GM12872 (cell line): Measurements from ENCODE around the gene TPP2.

Experiments used
- TF ChIP-seq, protein P1 (sequence below): IDR thresholded peaks from 3 replicates; pipeline ENCODE4 v1.5.1; 2011; ENCODE audit warnings: low read depth, mild to moderate bottlenecking, low read length, moderate library complexity; ENCODE audit not compliant: insufficient read depth

TPP2 gene

DNA sequence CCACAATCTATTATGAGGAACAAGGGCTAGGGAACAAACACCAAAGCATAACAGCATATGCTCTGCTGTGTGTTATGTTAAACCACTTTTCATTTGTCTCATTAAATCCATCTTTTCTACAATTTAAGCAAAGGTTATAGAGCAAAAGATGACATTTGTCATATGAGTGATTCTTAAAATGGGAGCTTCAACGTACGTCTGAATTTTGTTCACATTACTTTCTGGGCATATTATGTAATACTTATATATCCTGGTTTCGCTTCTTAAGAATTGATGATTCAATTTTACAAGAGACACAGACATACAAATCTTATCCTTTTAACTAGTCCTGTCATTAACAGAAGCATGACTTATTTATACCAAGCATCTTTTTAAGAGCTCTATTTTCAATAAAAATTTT lies 3.3 kb upstream of the TPP2 start:
- TF ChIP-seq, protein P1, sequence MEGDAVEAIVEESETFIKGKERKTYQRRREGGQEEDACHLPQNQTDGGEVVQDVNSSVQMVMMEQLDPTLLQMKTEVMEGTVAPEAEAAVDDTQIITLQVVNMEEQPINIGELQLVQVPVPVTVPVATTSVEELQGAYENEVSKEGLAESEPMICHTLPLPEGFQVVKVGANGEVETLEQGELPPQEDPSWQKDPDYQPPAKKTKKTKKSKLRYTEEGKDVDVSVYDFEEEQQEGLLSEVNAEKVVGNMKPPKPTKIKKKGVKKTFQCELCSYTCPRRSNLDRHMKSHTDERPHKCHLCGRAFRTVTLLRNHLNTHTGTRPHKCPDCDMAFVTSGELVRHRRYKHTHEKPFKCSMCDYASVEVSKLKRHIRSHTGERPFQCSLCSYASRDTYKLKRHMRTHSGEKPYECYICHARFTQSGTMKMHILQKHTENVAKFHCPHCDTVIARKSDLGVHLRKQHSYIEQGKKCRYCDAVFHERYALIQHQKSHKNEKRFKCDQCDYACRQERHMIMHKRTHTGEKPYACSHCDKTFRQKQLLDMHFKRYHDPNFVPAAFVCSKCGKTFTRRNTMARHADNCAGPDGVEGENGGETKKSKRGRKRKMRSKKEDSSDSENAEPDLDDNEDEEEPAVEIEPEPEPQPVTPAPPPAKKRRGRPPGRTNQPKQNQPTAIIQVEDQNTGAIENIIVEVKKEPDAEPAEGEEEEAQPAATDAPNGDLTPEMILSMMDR = no peak

DNA sequence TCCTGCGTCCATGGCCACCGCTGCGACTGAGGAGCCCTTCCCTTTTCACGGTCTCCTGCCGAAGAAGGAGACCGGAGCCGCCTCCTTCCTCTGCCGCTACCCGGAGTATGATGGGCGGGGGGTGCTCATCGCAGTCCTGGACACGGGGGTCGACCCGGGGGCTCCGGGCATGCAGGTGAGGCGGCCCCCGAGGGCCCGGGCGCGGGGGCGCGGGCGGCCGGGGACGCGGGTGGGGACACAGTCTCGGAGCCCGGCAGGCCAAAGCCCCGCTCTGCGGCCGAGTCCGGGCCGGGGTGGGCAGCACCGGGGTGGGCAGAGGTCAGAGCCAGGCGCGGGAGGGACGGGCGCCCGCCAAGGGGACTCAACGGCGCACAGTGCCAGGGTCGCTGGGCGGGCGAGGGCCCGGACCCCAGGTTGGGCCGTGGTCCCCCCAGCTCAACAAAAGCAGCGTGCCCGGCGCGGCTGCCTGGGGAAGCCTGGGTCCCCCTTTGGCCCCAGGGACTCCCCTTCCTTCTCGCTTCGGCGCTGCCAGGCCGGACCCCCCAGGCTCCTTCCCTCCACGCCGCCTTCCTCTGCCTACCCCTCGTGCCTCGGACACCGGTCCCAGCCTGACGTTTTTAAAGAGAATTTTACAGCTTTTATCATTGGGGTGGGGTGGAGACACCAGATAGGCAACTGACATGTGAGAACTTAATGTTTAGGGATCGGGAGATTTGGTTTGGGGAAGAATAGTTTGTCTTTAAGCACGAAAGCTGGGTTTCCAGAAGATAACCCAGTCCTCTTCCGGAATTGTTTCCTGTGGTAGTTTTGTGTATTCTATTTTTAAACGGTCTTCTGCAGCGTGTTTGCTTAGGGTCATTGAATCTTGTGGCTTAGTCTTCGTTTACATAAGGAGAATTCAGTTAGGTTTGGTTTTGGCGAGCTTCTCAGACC lies 509 bp downstream of the TPP2 start:
- TF ChIP-seq, protein P1 = no peak

DNA sequence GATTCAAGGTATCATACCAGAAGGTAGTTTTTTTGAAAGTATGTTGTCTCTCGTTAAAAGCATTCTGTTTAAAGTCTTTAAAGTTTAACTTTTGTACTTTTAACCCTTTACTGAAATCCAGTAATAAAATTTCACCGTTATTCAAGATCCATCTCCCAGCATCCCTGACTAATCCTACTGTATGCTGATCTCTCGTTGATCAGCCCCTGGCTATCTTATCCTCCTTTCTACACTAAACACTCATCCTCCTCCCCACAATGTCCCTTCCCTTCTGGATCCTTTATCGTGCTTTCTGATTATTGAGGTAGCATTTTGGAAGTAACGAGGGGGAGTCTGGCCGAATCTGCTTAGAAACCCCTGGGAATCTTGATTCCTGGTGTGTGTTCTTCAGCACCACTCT lies 1.3 kb downstream of the TPP2 start:
- TF ChIP-seq, protein P1 = no peak

DNA sequence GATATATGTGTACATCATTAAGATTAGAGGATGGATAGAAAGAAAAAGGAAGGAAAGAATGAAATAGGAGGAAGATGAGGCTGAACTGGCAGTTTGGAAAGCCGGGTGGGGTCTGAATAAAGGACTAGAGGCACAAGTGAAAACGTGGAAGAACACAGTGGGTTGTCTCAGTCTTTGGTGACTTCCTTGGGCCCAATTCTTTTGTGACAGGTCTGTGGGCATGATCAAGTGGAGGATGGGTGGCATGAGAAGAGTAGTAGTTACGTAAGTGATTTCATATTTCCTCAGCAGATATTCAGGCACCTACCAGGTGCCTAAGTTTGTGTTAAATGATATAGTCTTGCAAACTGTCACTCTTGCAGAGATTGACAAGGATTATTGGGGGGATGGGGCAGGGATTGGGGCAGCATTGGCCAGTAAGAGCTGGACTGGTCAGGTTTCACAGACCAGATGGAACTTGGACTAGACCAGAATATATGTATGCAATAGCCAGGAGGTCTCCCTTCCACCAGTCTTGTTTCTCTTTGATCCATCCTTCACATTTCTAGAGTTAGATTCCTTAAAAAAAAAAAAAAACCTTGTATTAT lies 2.7 kb downstream of the TPP2 start:
- TF ChIP-seq, protein P1 = no peak

DNA sequence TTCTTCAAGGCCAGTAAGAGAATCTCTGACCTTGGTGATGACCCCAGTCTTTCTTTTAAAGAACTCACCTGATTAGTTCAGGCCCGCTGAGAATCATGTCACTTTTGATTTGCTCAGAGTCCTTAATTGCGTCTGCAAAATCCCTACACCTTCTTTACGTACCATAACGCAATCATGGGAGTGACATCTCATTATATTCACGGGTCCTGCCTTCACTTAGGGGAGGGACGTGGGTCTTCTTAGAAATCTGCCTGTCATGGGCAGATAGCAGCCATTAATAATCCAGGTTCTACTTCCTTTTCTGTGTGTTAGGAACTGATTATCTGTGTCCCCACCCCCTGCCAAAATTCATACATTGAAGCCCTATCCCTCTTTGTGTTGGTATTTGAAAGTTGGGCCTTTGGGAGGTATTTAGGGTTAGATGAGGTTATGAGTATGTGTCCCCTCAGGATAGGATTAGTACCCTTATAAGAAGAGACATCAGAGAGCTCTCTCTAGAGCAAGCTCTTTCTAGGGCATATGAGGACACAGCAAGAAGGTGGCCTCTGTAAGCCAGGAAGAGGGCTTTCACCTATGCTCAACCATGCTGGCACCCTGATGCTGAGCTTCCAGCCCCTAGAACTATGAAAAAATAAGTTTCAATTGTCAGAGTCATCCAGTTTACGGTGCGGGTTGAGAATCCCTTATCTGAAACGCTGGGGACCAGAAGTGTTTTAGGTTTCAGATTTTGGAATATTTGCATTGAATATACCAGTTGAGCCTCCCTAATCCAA lies 9.9 kb downstream of the TPP2 start:
- TF ChIP-seq, protein P1 = no peak

DNA sequence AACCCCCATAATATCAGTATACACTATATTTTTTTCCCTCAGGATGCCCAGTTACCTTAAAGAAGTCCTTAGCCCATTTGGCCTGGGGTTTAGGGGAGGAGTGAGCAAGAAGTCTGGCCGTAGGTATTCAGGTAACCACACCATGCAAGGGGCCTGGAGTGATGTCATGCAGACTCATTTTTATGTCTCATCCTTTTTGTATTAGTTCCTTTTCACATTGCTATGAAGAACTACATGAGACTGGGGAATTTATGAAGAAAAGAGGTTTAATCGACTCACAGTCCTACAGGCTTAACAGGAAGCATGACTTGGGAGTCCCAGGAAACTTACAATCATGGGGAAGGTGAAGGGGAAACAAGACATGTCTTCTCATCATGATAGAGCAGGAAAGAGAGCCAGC lies 12.2 kb downstream of the TPP2 start:
- TF ChIP-seq, protein P1 = no peak

DNA sequence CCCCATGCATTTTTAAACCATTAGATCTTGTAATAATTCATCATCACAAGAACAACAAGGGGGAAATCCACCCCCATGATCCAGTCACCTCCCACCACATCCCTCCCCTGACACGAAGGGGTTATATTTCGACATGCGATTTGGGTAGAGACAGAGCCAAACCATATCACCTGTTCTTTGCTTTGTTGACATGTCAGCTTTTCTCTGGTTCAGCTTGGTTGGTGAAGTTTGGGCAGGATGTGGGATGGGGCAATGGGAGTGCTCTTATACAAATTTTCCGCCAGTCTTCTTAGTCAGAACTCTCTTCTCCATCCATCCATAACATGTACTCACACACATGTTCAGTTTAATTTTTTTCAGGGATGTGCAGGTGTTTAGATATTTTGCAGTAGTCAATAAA lies 12.9 kb downstream of the TPP2 start:
- TF ChIP-seq, protein P1 = no peak
